B cell (primary cell): ENCODE data around the gene ERN2. TPM values are rescaled to one million over a fixed set of nuclear protein-coding genes. Genes with fewer than 3 reads are reported as not detected.

ENCODE experiments used
- ATAC-seq: fragments of 200-7000 bp; cut with Tn5 transposase; one replicate; pipeline ENCODE4 v1.10.0; 2021; ENCODE audit warnings: low read depth, mild to moderate bottlenecking, moderate number of reproducible peaks, moderate library complexity
- CTCF ChIA-PET: fragments of 350-600 bp; sonication (Branson Sonifier 250); formaldehyde crosslinking; loops from one replicate; lab custom pipeline; 2021; ENCODE audit warnings: antibody characterized with exemption, inconsistent platforms; lab: Charles Lee
- POLR2A ChIA-PET: fragments of 350-600 bp; sonication (Branson Sonifier 250); formaldehyde crosslinking; loops from one replicate; lab custom pipeline; 2021; ENCODE audit warnings: antibody characterized with exemption; lab: Charles Lee
- DNase-seq: peaks from one replicate; pipeline ENCODE4 v3.0.0; 2013
- H2AFZ ChIP-seq: 2 replicates; pipeline ENCODE4 v1.6.1; 2012; ENCODE audit warnings: mild to moderate bottlenecking, low read depth, low read length; ENCODE audit not compliant: insufficient read depth, poor library complexity, severe bottlenecking
- H3K27ac ChIP-seq, 2 donors: 1 replicate in 1 of 2; 2 replicates in 1 of 2; pipeline ENCODE4 v1.5.1; 2012 to 2013; ENCODE audit warnings: low read length in 2 of 2, mild to moderate bottlenecking in 2 of 2, moderate library complexity in 1 of 2
- H3K27me3 ChIP-seq, 4 experiments: fragments of 200-600 bp in 1 of 4; sonication (generic) in 1 of 4; replicated peaks in 1 of 4; 1 replicate in 2 of 4; 2 replicates in 2 of 4; pipeline versions ENCODE4 v1.6.1 to v1.7.0; 2013 to 2016; ENCODE audit warnings: low read length in 3 of 4, mild to moderate bottlenecking in 2 of 4, mixed read lengths in 1 of 4, moderate library complexity in 1 of 4; ENCODE audit not compliant: insufficient read depth in 4 of 4, control insufficient read depth in 3 of 4; ENCODE audit errors: control extremely low read depth in 1 of 4
- H3K36me3 ChIP-seq, 2 experiments: replicated peaks in 1 of 2; 1 replicate in 1 of 2; 2 replicates in 1 of 2; pipeline versions ENCODE4 v1.6.1 to v1.7.1; 2013; ENCODE audit warnings: low read length in 1 of 2; ENCODE audit not compliant: insufficient read depth in 2 of 2, control insufficient read depth in 1 of 2; ENCODE audit errors: control extremely low read depth in 1 of 2, extremely low read depth in 1 of 2
- H3K4me1 ChIP-seq, 2 donors: fragments of 200-600 bp in 1 of 2; sonication (generic) in 1 of 2; 1 replicate in 1 of 2; 2 replicates in 1 of 2; pipeline versions ENCODE4 v1.5.1 to v1.6.1; 2013 to 2017; ENCODE audit warnings: low read length in 2 of 2; ENCODE audit not compliant: control insufficient read depth in 2 of 2, insufficient read depth in 2 of 2
- H3K4me2 ChIP-seq: replicated peaks from 2 replicates; pipeline ENCODE3; 2012; ENCODE audit warnings: mild to moderate bottlenecking, low read depth, low read length; ENCODE audit not compliant: poor library complexity, severe bottlenecking
- H3K4me3 ChIP-seq, 5 experiments: fragments of 200-600 bp in 1 of 5; sonication (generic) in 1 of 5; 1 replicate in 3 of 5; 2 replicates in 2 of 5; pipeline versions ENCODE4 v1.5.1 to v1.7.0; 2011 to 2016; ENCODE audit warnings: low read length in 4 of 5, mild to moderate bottlenecking in 4 of 5, low read depth in 2 of 5, control low read depth in 1 of 5, moderate library complexity in 1 of 5; ENCODE audit not compliant: insufficient read depth in 1 of 5; ENCODE audit errors: control extremely low read depth in 1 of 5, extremely low read depth in 1 of 5
- H3K79me2 ChIP-seq: fragments of 200-600 bp; sonication (generic); one replicate; pipeline ENCODE4 v1.6.0; 2016; ENCODE audit warnings: low read length; ENCODE audit not compliant: control insufficient read depth, insufficient read depth
- H3K9ac ChIP-seq: fragments of 200-600 bp; sonication (generic); 2 replicates; pipeline ENCODE4 v1.6.1; 2017; ENCODE audit warnings: mild to moderate bottlenecking, low read length, moderate library complexity
- H3K9me3 ChIP-seq, 3 donors: one replicate each; pipeline versions ENCODE4 v1.6.1 to v1.7.1; 2013; ENCODE audit warnings: low read length in 2 of 3; ENCODE audit not compliant: control insufficient read depth in 2 of 3, insufficient read depth in 1 of 3; ENCODE audit errors: control extremely low read depth in 1 of 3
- H4K20me1 ChIP-seq: 2 replicates; pipeline ENCODE4 v1.6.0; 2012; ENCODE audit warnings: mild to moderate bottlenecking, low read length; ENCODE audit not compliant: insufficient read depth, control insufficient read depth, poor library complexity, severe bottlenecking
- H3K27ac Mint-ChIP-seq: one replicate; pipeline ENCODE4 v1.8.0; 2021; ENCODE audit warnings: mixed read lengths
- H3K27me3 Mint-ChIP-seq: one replicate; pipeline ENCODE4 v1.8.0; 2021; ENCODE audit warnings: mixed read lengths
- H3K4me1 Mint-ChIP-seq: one replicate; pipeline ENCODE4 v1.8.0; 2021; ENCODE audit warnings: mixed read lengths
- H3K4me3 Mint-ChIP-seq: one replicate; pipeline ENCODE4 v1.8.0; 2021; ENCODE audit warnings: mixed read lengths
- H3K9me3 Mint-ChIP-seq: one replicate; pipeline ENCODE4 v1.8.0; 2022; ENCODE audit warnings: mixed read lengths; ENCODE audit not compliant: insufficient read depth
- EZH2 ChIP-seq: IDR thresholded peaks from 2 replicates; pipeline ENCODE4 v1.6.1; 2012; ENCODE audit warnings: borderline replicate concordance, low read depth, mild to moderate bottlenecking, moderate library complexity, low read length; ENCODE audit not compliant: insufficient read depth, poor library complexity, severe bottlenecking
- WGBS: methylation state at CpG from one replicate; pipeline ENCODE4 v1.1.5; 2013; ENCODE audit warnings: missing lambda C conversion rate; ENCODE audit not compliant: insufficient coverage; 5-methylcytosine and 5-hydroxymethylcytosine counted together
- intact Hi-C: fragments of 100-400 bp; cut with micrococcal nuclease; formaldehyde crosslinking; loops from one replicate; pipeline ENCODE4 v1.10.0; 2022
- polyA plus RNA-seq: library from polyadenylated mRNA; depleted of rRNA; stranded (reverse); fragments of >200 nt; gene quantifications from 2 replicates; pipeline ENCODE4 v1.2.3, GENCODE V29; 2012
- total RNA-seq, 2 donors: library from RNA; stranded (reverse); fragments of 120-200 nt in 1 of 2; gene quantifications; 1 replicate in 1 of 2; 2 replicates in 1 of 2; pipeline versions ENCODE4 v1.2.3 to v1.2.4, GENCODE V29; 2013 to 2022
- TF ChIP-seq, protein P1 (sequence below): fragments of 200-600 bp; IDR thresholded peaks from one replicate; pipeline ENCODE4 v1.8.0; 2022; ENCODE audit warnings: antibody characterized with exemption, mild to moderate bottlenecking

Gene ERN2
- total and polyA plus RNA-seq, 2 donors (not counting 1 experiment from before 2014, with no cell fraction given), result not detected

GRCh38 chr16:23692190-23692837 is 20.7 kb downstream of the ERN2 start:
- Histone ChIP-seq H3K36me3 (peaks cover 0 to 20% of the 10 kb centered on the region in 2 experiments), H3K79me2 (no peaks in the 10 kb centered on the region), H3K4me2 (no peak overlapping the region), H3K9me3 (no peaks in the 10 kb centered on the region), H3K4me1 (peaks cover 4 to 8% of the 10 kb centered on the region in 2 donors), H3K4me3 (no peak overlapping the region), H3K27me3 (no peaks in the 10 kb centered on the region), H3K9ac (no peak overlapping the region), H4K20me1 (no peaks in the 10 kb centered on the region), H2AFZ (no peak overlapping the region), H3K27ac (no peak overlapping the region)
- Mint-ChIP-seq H3K4me1 (peaks cover 6% of the 10 kb centered on the region), H3K27ac (no peak overlapping the region), H3K4me3 (no peak overlapping the region), H3K27me3 (peaks cover 6% of the 10 kb centered on the region), H3K9me3 (no peaks in the 10 kb centered on the region)
- intact Hi-C loops, result no loop called here
- CTCF ChIA-PET, result no interaction called here
- no peak for TF ChIP-seq EZH2
- TF ChIP-seq, protein P1, sequence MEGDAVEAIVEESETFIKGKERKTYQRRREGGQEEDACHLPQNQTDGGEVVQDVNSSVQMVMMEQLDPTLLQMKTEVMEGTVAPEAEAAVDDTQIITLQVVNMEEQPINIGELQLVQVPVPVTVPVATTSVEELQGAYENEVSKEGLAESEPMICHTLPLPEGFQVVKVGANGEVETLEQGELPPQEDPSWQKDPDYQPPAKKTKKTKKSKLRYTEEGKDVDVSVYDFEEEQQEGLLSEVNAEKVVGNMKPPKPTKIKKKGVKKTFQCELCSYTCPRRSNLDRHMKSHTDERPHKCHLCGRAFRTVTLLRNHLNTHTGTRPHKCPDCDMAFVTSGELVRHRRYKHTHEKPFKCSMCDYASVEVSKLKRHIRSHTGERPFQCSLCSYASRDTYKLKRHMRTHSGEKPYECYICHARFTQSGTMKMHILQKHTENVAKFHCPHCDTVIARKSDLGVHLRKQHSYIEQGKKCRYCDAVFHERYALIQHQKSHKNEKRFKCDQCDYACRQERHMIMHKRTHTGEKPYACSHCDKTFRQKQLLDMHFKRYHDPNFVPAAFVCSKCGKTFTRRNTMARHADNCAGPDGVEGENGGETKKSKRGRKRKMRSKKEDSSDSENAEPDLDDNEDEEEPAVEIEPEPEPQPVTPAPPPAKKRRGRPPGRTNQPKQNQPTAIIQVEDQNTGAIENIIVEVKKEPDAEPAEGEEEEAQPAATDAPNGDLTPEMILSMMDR, result no peak
- DNase-seq (no peak), ATAC-seq (no peak)
- POLR2A ChIA-PET, result no interaction called here
- 98% methylated on average over 5 of the region's 6 CpGs for WGBS

- Histone ChIP-seq H3K27me3 (no peaks in the 10 kb centered on the region), H3K9ac (no peak overlapping the region), H3K4me1 (peaks cover 4 to 8% of the 10 kb centered on the region in 2 donors), H3K36me3 (peaks cover 0 to 24% of the 10 kb centered on the region in 2 experiments), H3K4me2 (no peak overlapping the region), H3K9me3 (no peaks in the 10 kb centered on the region), H3K4me3 (no peak overlapping the region), H3K27ac (no peak overlapping the region), H2AFZ (no peak overlapping the region), H3K79me2 (no peaks in the 10 kb centered on the region), H4K20me1 (no peaks in the 10 kb centered on the region)
- ChIA-PET POLR2A (no interaction called here), CTCF (no interaction called here)
- H3K9me3 Mint-ChIP-seq, result no peaks in the 10 kb centered on the region
- intact Hi-C loops, result no loop called here
- TF ChIP-seq EZH2, result no peak
- TF ChIP-seq, protein P1, result no peak
- H3K27me3 Mint-ChIP-seq, result peaks cover 6% of the 10 kb centered on the region
- ATAC-seq, result no peak
- H3K4me1 Mint-ChIP-seq, result peaks cover 6% of the 10 kb centered on the region
- WGBS, result 97% methylated on average over 8 of the region's 10 CpGs
- H3K27ac Mint-ChIP-seq, result no peak overlapping the region
- no peak for DNase-seq
- H3K4me3 Mint-ChIP-seq, result no peak overlapping the region
Observed at GRCh38 chr16:23691483-23692189, 21.4 kb downstream of the ERN2 start.
